ENCODE results near the gene WHRN. TPM values are rescaled to one million over a fixed set of nuclear protein-coding genes. Genes with fewer than 3 reads are reported as not detected.

The WHRN gene
- total RNA-seq, 4 donors from 2014 or later, result 3.7 to 13.2 (median 6.0) TPM

DNA sequence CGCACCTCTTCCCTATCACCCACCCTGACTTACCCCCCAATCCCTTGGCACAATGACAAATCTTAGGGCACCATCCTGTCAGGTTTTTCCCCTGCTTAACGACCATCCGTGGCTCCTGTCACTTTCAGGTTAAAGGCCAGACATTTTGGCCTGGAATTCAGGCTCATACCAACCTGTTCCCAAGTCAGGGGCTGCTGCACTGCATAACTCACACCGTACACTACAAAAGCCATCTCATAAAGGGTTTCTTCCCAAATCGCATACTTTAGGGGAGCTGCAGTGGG lies 110.0 kb downstream of the WHRN start:
- no peaks in the 10 kb centered on the region for H3K36me3 ChIP-seq
- H3K9me3 ChIP-seq, result no peaks in the 10 kb centered on the region
- H3K4me3 ChIP-seq, result peak overlapping the region in 1 of 4 donors; percentile 1
- 28 to 29% methylated on average over 5 of the region's 5 CpGs for WGBS, 2 donors
- H3K4me1 ChIP-seq, result peaks cover 0 to 67% (median 31%) of the 10 kb centered on the region in 4 donors
- TF ChIP-seq, protein P1, sequence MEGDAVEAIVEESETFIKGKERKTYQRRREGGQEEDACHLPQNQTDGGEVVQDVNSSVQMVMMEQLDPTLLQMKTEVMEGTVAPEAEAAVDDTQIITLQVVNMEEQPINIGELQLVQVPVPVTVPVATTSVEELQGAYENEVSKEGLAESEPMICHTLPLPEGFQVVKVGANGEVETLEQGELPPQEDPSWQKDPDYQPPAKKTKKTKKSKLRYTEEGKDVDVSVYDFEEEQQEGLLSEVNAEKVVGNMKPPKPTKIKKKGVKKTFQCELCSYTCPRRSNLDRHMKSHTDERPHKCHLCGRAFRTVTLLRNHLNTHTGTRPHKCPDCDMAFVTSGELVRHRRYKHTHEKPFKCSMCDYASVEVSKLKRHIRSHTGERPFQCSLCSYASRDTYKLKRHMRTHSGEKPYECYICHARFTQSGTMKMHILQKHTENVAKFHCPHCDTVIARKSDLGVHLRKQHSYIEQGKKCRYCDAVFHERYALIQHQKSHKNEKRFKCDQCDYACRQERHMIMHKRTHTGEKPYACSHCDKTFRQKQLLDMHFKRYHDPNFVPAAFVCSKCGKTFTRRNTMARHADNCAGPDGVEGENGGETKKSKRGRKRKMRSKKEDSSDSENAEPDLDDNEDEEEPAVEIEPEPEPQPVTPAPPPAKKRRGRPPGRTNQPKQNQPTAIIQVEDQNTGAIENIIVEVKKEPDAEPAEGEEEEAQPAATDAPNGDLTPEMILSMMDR (IDR thresholded peaks at IDR 0.05), result no peak
- TF ChIP-seq EP300 (IDR thresholded peaks at IDR 0.05) (no peak), POLR2A (IDR thresholded peaks at IDR 0.05) (no peak)
- H3K27ac ChIP-seq, result peak overlapping the region in 3 of 4 donors; percentile 34 to 79 (median 76)
- no peaks in the 10 kb centered on the region for H3K27me3 ChIP-seq
- no peak for DNase-seq (ENCODE audit: low spot score in 2 of 2)

DNA sequence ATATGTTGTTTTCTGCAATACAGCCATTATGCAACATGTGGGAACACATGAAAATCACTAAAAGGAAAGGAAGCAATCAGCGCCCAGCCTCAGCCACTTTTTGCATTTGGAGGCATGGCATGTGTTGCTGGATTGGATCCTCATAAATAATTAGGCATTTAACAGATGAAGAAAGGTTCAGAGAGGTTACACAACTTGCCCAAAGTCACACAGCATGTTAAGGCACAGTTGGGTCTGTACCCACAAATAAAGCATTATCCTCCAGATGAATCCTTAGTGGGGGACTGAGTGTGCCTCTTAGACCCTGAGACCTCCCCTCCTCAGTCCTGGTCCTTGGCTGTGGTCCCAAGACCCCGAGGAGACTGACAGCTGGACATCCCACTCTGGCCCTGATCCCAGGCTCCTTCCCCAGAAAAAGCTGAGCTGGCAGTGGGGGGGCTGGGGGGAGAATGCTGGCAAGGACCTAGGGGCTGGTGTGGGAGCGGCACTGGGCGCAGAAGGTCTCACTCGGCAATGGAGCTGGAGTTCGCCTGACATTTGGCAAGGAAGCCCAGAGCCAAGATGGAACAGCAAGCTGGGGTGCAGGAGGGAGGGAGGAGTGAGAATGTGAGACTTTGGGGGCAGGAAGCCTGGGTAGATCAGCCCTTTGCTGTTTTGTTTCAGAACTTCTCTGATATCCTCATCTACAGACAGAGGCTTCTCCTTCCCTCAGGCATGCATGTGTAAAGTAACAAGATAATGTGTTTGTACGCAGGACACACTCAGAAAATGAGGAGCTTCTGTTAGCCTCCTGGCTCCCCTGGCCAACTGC lies 110.5 kb downstream of the WHRN start:
- Histone ChIP-seq H3K9me3 (no peaks in the 10 kb centered on the region), H3K27ac (peak overlapping the region in 3 of 4 donors; percentile 34 to 79 (median 76)), H3K36me3 (no peaks in the 10 kb centered on the region), H3K27me3 (no peaks in the 10 kb centered on the region), H3K4me3 (peak overlapping the region in 1 of 4 donors; percentile 1), H3K4me1 (peaks cover 0 to 72% (median 33%) of the 10 kb centered on the region in 4 donors)
- peak in 1 of 2 donors; percentile 23 for TF ChIP-seq EP300 (IDR thresholded peaks at IDR 0.05)
- TF ChIP-seq, protein P1 (IDR thresholded peaks at IDR 0.05), result no peak
- WGBS, 2 donors, result 28 to 29% methylated on average over 7 of the region's 7 CpGs
- DNase-seq (ENCODE audit: low spot score in 2 of 2), result no peak

DNA sequence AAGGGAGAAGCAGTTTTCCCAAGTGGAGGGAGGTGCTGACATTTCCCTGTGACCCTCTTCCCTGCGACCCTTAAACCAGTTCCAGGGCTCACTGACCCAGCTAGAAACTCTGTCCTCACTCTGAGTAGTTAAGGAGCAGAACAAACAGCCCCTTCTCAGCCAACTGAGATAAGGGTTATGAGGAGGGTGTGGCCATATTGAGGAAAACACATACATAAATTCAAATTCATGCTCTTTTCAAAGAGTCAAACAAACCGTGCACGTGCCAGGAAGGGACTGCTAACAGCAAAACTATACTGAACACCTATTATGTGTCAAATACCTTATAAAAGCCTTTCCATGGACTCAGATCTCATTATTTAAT lies 112.5 kb downstream of the WHRN start:
- WGBS, 2 donors, result 17 to 19% methylated on average over 3 of the region's 3 CpGs
- Histone ChIP-seq H3K4me3 (no peak overlapping the region), H3K4me1 (peaks cover 0 to 87% (median 49%) of the 10 kb centered on the region in 4 donors), H3K27ac (peak overlapping the region; percentile 1 to 73 (median 50)), H3K27me3 (no peaks in the 10 kb centered on the region), H3K36me3 (no peaks in the 10 kb centered on the region), H3K9me3 (no peaks in the 10 kb centered on the region)
- TF ChIP-seq POLR2A (IDR thresholded peaks at IDR 0.05) (no peak), EP300 (IDR thresholded peaks at IDR 0.05) (no peak)
- TF ChIP-seq, protein P1 (IDR thresholded peaks at IDR 0.05), result no peak
- DNase-seq (ENCODE audit: low spot score in 2 of 2), result no peak

DNA sequence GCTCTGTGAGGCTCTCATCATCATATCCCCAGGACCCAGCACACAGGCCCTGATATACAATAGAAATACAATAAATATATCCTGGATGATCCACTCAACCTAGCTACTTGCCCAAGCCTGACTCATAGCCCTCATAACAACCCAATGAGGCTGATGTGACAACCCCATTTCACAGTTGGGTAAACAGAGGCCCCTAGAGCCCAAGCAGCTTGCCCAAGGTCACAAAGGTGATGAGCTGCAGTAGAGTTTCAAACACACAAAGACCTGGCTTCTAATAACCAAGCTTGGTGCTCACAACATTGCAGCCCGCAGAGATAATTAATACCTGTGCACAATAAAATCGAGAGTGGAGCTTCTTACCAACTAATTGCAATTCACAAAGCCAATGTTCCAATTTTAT lies 114.3 kb downstream of the WHRN start:
- Histone ChIP-seq H3K4me1 (peaks cover 0 to 83% (median 50%) of the 10 kb centered on the region in 4 donors), H3K27ac (peak overlapping the region in 2 of 4 donors; percentile 66 to 91), H3K36me3 (no peaks in the 10 kb centered on the region), H3K4me3 (no peak overlapping the region), H3K27me3 (no peaks in the 10 kb centered on the region), H3K9me3 (no peaks in the 10 kb centered on the region)
- no peak for DNase-seq (ENCODE audit: low spot score in 2 of 2)
- 82 to 86% methylated on average over 2 of the region's 2 CpGs for WGBS, 2 donors
- TF ChIP-seq POLR2A (IDR thresholded peaks at IDR 0.05) (no peak), EP300 (IDR thresholded peaks at IDR 0.05) (no peak)
- TF ChIP-seq, protein P1 (IDR thresholded peaks at IDR 0.05), result no peak

DNA sequence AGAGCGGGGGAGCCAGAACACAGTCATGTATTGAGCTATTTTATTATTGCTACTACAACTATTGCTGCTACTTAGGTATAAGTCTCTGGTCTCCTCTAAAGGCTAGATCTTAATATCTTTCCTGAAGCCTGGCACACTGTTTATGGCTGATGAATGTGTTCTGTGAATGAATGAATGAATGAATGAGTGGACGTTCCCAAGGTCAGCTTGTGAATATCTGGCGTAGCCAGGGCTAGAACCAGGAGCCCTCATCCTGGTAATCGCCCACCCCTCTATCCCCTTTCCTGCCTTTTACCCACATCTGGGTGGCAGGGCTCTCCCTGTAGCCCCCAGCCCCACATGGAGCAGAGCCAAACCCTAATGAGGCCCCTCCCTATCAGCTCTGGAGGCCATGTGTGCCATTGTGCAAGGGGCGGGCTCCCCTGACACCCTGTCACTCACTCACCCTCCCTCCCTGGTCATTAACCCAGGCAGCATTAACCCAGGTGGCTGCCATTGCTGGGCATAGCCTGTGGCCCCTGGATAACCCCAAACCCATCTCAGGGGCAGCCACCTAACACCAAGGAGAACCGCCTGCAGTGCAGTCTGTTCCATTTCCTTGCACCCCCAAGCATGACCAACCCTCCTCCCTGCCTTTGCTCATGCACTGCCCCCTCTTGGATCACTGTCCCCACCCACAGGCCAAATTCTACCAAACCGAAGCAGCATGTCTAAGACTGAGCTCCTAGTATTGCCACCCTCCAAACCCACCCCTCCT lies 115.5 kb downstream of the WHRN start:
- TF ChIP-seq EP300 (IDR thresholded peaks at IDR 0.05) (no peak), POLR2A (IDR thresholded peaks at IDR 0.05) (no peak)
- TF ChIP-seq, protein P1 (IDR thresholded peaks at IDR 0.05), result no peak
- Histone ChIP-seq H3K27me3 (no peaks in the 10 kb centered on the region), H3K4me3 (no peak overlapping the region), H3K4me1 (peaks cover 0 to 83% (median 54%) of the 10 kb centered on the region in 4 donors), H3K9me3 (no peaks in the 10 kb centered on the region), H3K27ac (peak overlapping the region in 3 of 4 donors; percentile 91 to 93 (median 93)), H3K36me3 (no peaks in the 10 kb centered on the region)
- WGBS, 2 donors, result 67 to 74% methylated on average over 7 of the region's 7 CpGs
- no peak for DNase-seq (ENCODE audit: low spot score in 2 of 2)

Measured in tibial nerve (tissue), 4 donors.